ENCODE results near the gene NDFIP1.
"Not testable (repeated sequence)": the region's sequence is repeated elsewhere in the genome, so short reads cannot be mapped to it uniquely, and the experiment has no call there.

Gene NDFIP1

GRCh38 chr5:142108432-142109330 is at the start of gene NDFIP1:
TSS of gene NDFIP1 (plus strand) at chr5:142108779. CDS start at chr5:142108975, 196 bp downstream.
- peak; percentile 26 for DNase-seq (ENCODE audit: low read depth)

GRCh38 chr5:142059304-142059940 is 49.2 kb upstream of the NDFIP1 start:
- DNase-seq (ENCODE audit: low read depth), result no peak

GRCh38 chr5:142063376-142063775 is 45.2 kb upstream of the NDFIP1 start:
- DNase-seq (ENCODE audit: low read depth), result no peak

- DNase-seq (ENCODE audit: low read depth), result no peak
These were observed 44.7 kb upstream of the NDFIP1 start for GRCh38 chr5:142063878-142064331.

- no peak for DNase-seq (ENCODE audit: low read depth)
These were observed 43.3 kb upstream of the NDFIP1 start for GRCh38 chr5:142065273-142065672.

GRCh38 chr5:142069606-142070399 is 38.8 kb upstream of the NDFIP1 start:
- no peak for DNase-seq (ENCODE audit: low read depth)

GRCh38 chr5:142070734-142071133 is 37.8 kb upstream of the NDFIP1 start:
- DNase-seq (ENCODE audit: low read depth), result no peak

GRCh38 chr5:142072488-142072887 is 36.1 kb upstream of the NDFIP1 start:
- DNase-seq (ENCODE audit: low read depth), result no peak

GRCh38 chr5:142073362-142073988 is 35.1 kb upstream of the NDFIP1 start:
- DNase-seq (ENCODE audit: low read depth), result no peak

- DNase-seq (ENCODE audit: low read depth), result no peak
These were observed 34.6 kb upstream of the NDFIP1 start for GRCh38 chr5:142074006-142074405.

- no peak for DNase-seq (ENCODE audit: low read depth)
These were observed 30.4 kb upstream of the NDFIP1 start for GRCh38 chr5:142078221-142078620.

- no peak for DNase-seq (ENCODE audit: low read depth)
These were observed 29.9 kb upstream of the NDFIP1 start for GRCh38 chr5:142078706-142079105.

- no peak for DNase-seq (ENCODE audit: low read depth)
These were observed 29.3 kb upstream of the NDFIP1 start for GRCh38 chr5:142079306-142079721.

- no peak for DNase-seq (ENCODE audit: low read depth)
These were observed 28.3 kb upstream of the NDFIP1 start for GRCh38 chr5:142080248-142080647.

- no peak for DNase-seq (ENCODE audit: low read depth)
These were observed 26.3 kb upstream of the NDFIP1 start for GRCh38 chr5:142082182-142082781.

GRCh38 chr5:142086229-142086628 is 22.4 kb upstream of the NDFIP1 start:
- no peak for DNase-seq (ENCODE audit: low read depth)

- DNase-seq (ENCODE audit: low read depth), result no peak
These were observed 21.9 kb upstream of the NDFIP1 start for GRCh38 chr5:142086679-142087078.

- no peak for DNase-seq (ENCODE audit: low read depth)
These were observed 20.5 kb upstream of the NDFIP1 start for GRCh38 chr5:142087920-142088679.

- DNase-seq (ENCODE audit: low read depth), result not testable (repeated sequence)
These were observed 19.6 kb upstream of the NDFIP1 start for GRCh38 chr5:142088855-142089479.

GRCh38 chr5:142091012-142091411 is 17.6 kb upstream of the NDFIP1 start:
- no peak for DNase-seq (ENCODE audit: low read depth)
